K562 (cell line): ENCODE measurements around the gene PSG6. TPM values are rescaled to one million over a fixed set of nuclear protein-coding genes. Genes with fewer than 3 reads are reported as not detected.
"Not testable (repeated sequence)": the region's sequence is repeated elsewhere in the genome, so short reads cannot be mapped to it uniquely, and the experiment has no call there.

ENCODE experiments used
- ATAC-seq: fragments of 200-7000 bp; cut with Tn5 transposase; 3 replicates; pipeline ENCODE4 v1.9.1; 2020; ENCODE audit warnings: moderate library complexity
- BruUV-seq: library from RNA; stranded (reverse); fragments of 400-500 nt; replicated peaks from 2 replicates; lab custom pipeline; 2021; lab: Mats Ljungman, UMichigan
- CTCF ChIA-PET: fragments of 300-600 bp; formaldehyde crosslinking; extraction: SDS; loops from one replicate; lab custom pipeline; 2021; ENCODE audit warnings: low intra/inter-chr PET ratio; lab: Yijun Ruan, JAX
- POLR2A ChIA-PET: fragments of 300-600, 350-650 bp; sonication (Branson Sonifier 250); formaldehyde crosslinking; extraction: SDS; loops from one replicate; lab custom pipeline; 2021; ENCODE audit warnings: antibody characterized with exemption, inconsistent platforms; lab: Yijun Ruan, JAX
- DNase-seq, 4 experiments: peaks; one replicate each; pipeline versions ENCODE4 v3.0.0 to v3.0.0-alpha.2; 2011 to 2018; ENCODE audit warnings: low spot score in 3 of 4, mixed read lengths in 3 of 4; ENCODE audit errors: extremely low read depth in 1 of 4
- FAIRE-seq: peaks from 2 replicates; lab custom pipeline; 2011; peaks lifted over from hg19 to GRCh38; lab: Jason Lieb, UNC
- H2AFZ ChIP-seq: 2 replicates; pipeline ENCODE4 v1.6.0; 2011; ENCODE audit warnings: low read depth, low read length, control low read depth, inconsistent platforms
- H3K27ac ChIP-seq: fragments of 200-600 bp; 3 replicates; pipeline ENCODE4 v1.8.0; 2011; ENCODE audit warnings: low read depth, mild to moderate bottlenecking, control low read depth, inconsistent platforms, low read length, moderate library complexity, mixed read lengths; ENCODE audit errors: extremely low read depth
- H3K27me3 ChIP-seq, 2 experiments: fragments of 300-600 bp in 1 of 2; 2 replicates in 1 of 2; 3 replicates in 1 of 2; pipeline versions ENCODE4 v1.6.0 to v1.8.0; 2011; ENCODE audit warnings: inconsistent platforms in 2 of 2, low read length in 2 of 2, mild to moderate bottlenecking in 1 of 2, mixed read lengths in 1 of 2, moderate library complexity in 1 of 2; ENCODE audit not compliant: control insufficient read depth in 2 of 2, insufficient read depth in 2 of 2
- H3K36me3 ChIP-seq: fragments of 300-600 bp; 3 replicates; pipeline ENCODE4 v1.8.0; 2011; ENCODE audit warnings: mild to moderate bottlenecking, low read length, inconsistent platforms; ENCODE audit not compliant: control insufficient read depth, insufficient read depth
- H3K4me1 ChIP-seq, 2 experiments: fragments of 200-600 bp in 1 of 2; replicated peaks in 1 of 2; 2 replicates in 1 of 2; 3 replicates in 1 of 2; pipeline versions ENCODE4 v1.5.1 to v1.8.0; 2011; ENCODE audit warnings: inconsistent platforms in 2 of 2, low read length in 2 of 2, mild to moderate bottlenecking in 1 of 2, mixed read lengths in 1 of 2, moderate library complexity in 1 of 2; ENCODE audit not compliant: control insufficient read depth in 2 of 2, insufficient read depth in 2 of 2
- H3K4me2 ChIP-seq: 2 replicates; pipeline ENCODE4 v1.6.1; 2011; ENCODE audit warnings: low read length, control low read depth, inconsistent platforms, mixed read lengths; ENCODE audit not compliant: insufficient read depth
- H3K4me3 ChIP-seq: fragments of 200-600 bp; sonication (generic), shearing (Covaris generic); 2 replicates; pipeline ENCODE4 v1.5.1; 2016; ENCODE audit warnings: control low read depth, inconsistent platforms
- H3K79me2 ChIP-seq: fragments of 200-600 bp; 3 replicates; pipeline ENCODE4 v1.8.0; 2011; ENCODE audit warnings: low read length, inconsistent platforms; ENCODE audit not compliant: control insufficient read depth, insufficient read depth
- H3K9ac ChIP-seq, 2 experiments: 2 replicates each; pipeline versions ENCODE4 v1.6.0 to v1.6.1; 2011; ENCODE audit warnings: low read depth in 2 of 2, low read length in 2 of 2, control low read depth in 1 of 2, inconsistent platforms in 1 of 2, mild to moderate bottlenecking in 1 of 2, mixed read lengths in 1 of 2; ENCODE audit not compliant: insufficient read depth in 1 of 2
- H3K9me1 ChIP-seq: one replicate; pipeline ENCODE4 v1.6.0; 2011; ENCODE audit warnings: inconsistent platforms, mild to moderate bottlenecking, low read length, moderate library complexity; ENCODE audit not compliant: control insufficient read depth, insufficient read depth
- H3K9me3 ChIP-seq: replicated peaks from 2 replicates; pipeline ENCODE4 v1.5.1; 2011; ENCODE audit warnings: low read depth, low read length, inconsistent platforms; ENCODE audit not compliant: control insufficient read depth, insufficient read depth
- H4K20me1 ChIP-seq: replicated peaks from 2 replicates; pipeline ENCODE4 v1.6.1; 2011; ENCODE audit warnings: low read length, inconsistent platforms, mixed read lengths; ENCODE audit not compliant: control insufficient read depth, insufficient read depth
- GABPB2 ChIP-seq: fragments of 250-450 bp; sonication (Bioruptor Pico); conservative IDR thresholded peaks from 2 replicates; pipeline ENCODE4 v1.5.1; 2021; ENCODE audit warnings: mild to moderate bottlenecking
- ZZZ3 ChIP-seq: fragments of 450-650 bp; IDR thresholded peaks from 2 replicates; pipeline ENCODE4 v1.6.1; 2016; ENCODE audit warnings: antibody characterized with exemption, mild to moderate bottlenecking, moderate library complexity
- WGBS: fragments of 100-300 bp; shearing (Covaris generic); methylation state at CpG from one replicate; pipeline ENCODE4 v1.1.6; 2016; ENCODE audit warnings: low coverage, mixed read lengths; ENCODE audit not compliant: insufficient coverage; ENCODE audit errors: missing lambda C conversion rate; 5-methylcytosine and 5-hydroxymethylcytosine counted together
- in situ Hi-C: fragments of 300-500 bp; cut with MboI; formaldehyde crosslinking; loops from 4 replicates; pipeline ENCODE4 v1.15.0; 2018; ENCODE audit warnings: inconsistent platforms, mixed read lengths
- intact Hi-C: fragments of 100-400 bp; cut with micrococcal nuclease; formaldehyde crosslinking; loops from 2 replicates; pipeline ENCODE4 v1.14.2; 2022
- polyA plus RNA-seq, 8 experiments: library from polyadenylated mRNA; depleted of rRNA in 4 of 8; stranded (reverse) in 5 of 8; unstranded in 3 of 8; fragments of >200 nt; fragmentation: Nextera tagmentation in 2 of 8; fragmentation: Illumina TruSeq in 1 of 8; extraction: Ambion mirVana in 2 of 8; extraction: Trizol in 1 of 8; gene quantifications; 2 replicates each; pipeline versions ENCODE4 v1.2.1 to v1.2.3, GENCODE V29; 2011 to 2014; ENCODE audit warnings: inconsistent platforms in 1 of 8, missing spikeins in 1 of 8
- total RNA-seq, 7 experiments: library from RNA; depleted of rRNA in 6 of 7; stranded (reverse); fragments of >200 nt in 6 of 7; fragmentation: Illumina TruSeq in 2 of 7; extraction: Trizol in 2 of 7; gene quantifications; 2 replicates each; pipeline versions ENCODE4 v1.2.1 to v1.2.3, GENCODE V29; 2011 to 2021; ENCODE audit warnings: low replicate concordance in 1 of 7

Gene PSG6
- total and polyA plus RNA-seq, 9 of the 15 experiments (the other 6 are each of a cell fraction or from before 2014, with no cell fraction given), result not detected

GRCh38 chr19:42961119-42961518 lies 43.4 kb upstream of the PSG6 start:
- ATAC-seq, result no peak
- no peaks in the 10 kb centered on the region for H3K9me3 ChIP-seq
- no peak overlapping the region for H3K4me3 ChIP-seq
- CTCF ChIA-PET, result no interaction called here
- no peaks in the 10 kb centered on the region for H3K9me1 ChIP-seq
- 3% methylated on average over 6 of the region's 6 CpGs for WGBS
- no peak for FAIRE-seq
- no peaks in the 10 kb centered on the region for H3K79me2 ChIP-seq
- no peak overlapping the region for H3K27ac ChIP-seq
- H3K9ac ChIP-seq, result no peak overlapping the region
- POLR2A ChIA-PET, result no interaction called here
- no peaks in the 10 kb centered on the region for H3K36me3 ChIP-seq
- TF ChIP-seq ZZZ3 (no peak), GABPB2 (CRISPR knock-in tag) (no peak)
- H4K20me1 ChIP-seq, result no peaks in the 10 kb centered on the region
- H3K4me1 ChIP-seq, result no peaks in the 10 kb centered on the region
- in situ Hi-C loops, result no loop called here
- BruUV-seq, result no TSS peak
- H3K4me2 ChIP-seq, result no peak overlapping the region
- H2AFZ ChIP-seq, result no peak overlapping the region
- intact Hi-C loops, result no loop called here
- DNase-seq, result no peak
- no peaks in the 10 kb centered on the region for H3K27me3 ChIP-seq

- intact Hi-C loops, H3K9ac ChIP-seq, POLR2A ChIA-PET, H3K9me1 ChIP-seq, H3K27ac ChIP-seq, H3K79me2 ChIP-seq, CTCF ChIA-PET, in situ Hi-C loops, H4K20me1 ChIP-seq, H3K4me3 ChIP-seq, DNase-seq, H3K9me3 ChIP-seq, H3K4me2 ChIP-seq, H3K27me3 ChIP-seq, BruUV-seq, H3K4me1 ChIP-seq, H2AFZ ChIP-seq, H3K36me3 ChIP-seq, FAIRE-seq, ATAC-seq: not testable (repeated sequence)
- 0% methylated on average over 4 of the region's 4 CpGs for WGBS
Observed at GRCh38 chr19:42952126-42952525, 34.4 kb upstream of the PSG6 start.

GRCh38 chr19:42951476-42951875 lies 33.8 kb upstream of the PSG6 start:
- H3K27ac ChIP-seq, H3K9me1 ChIP-seq, in situ Hi-C loops, POLR2A ChIA-PET, ATAC-seq, H3K9me3 ChIP-seq, H2AFZ ChIP-seq, H3K4me2 ChIP-seq, intact Hi-C loops, H3K4me3 ChIP-seq, DNase-seq, H3K4me1 ChIP-seq, H3K9ac ChIP-seq, FAIRE-seq, H3K27me3 ChIP-seq, H3K36me3 ChIP-seq, BruUV-seq, H4K20me1 ChIP-seq, CTCF ChIA-PET, H3K79me2 ChIP-seq: not testable (repeated sequence)
- 0% methylated on average over 1 of the region's 2 CpGs for WGBS
